ENCODE results near the gene SLC25A41.

Gene SLC25A41

GRCh38 chr19:6451583-6452222 lies 18.1 kb upstream of the SLC25A41 start:
- TF ChIP-seq, protein P1, sequence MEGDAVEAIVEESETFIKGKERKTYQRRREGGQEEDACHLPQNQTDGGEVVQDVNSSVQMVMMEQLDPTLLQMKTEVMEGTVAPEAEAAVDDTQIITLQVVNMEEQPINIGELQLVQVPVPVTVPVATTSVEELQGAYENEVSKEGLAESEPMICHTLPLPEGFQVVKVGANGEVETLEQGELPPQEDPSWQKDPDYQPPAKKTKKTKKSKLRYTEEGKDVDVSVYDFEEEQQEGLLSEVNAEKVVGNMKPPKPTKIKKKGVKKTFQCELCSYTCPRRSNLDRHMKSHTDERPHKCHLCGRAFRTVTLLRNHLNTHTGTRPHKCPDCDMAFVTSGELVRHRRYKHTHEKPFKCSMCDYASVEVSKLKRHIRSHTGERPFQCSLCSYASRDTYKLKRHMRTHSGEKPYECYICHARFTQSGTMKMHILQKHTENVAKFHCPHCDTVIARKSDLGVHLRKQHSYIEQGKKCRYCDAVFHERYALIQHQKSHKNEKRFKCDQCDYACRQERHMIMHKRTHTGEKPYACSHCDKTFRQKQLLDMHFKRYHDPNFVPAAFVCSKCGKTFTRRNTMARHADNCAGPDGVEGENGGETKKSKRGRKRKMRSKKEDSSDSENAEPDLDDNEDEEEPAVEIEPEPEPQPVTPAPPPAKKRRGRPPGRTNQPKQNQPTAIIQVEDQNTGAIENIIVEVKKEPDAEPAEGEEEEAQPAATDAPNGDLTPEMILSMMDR (IDR thresholded peaks at IDR 0.05), result no peak

GRCh38 chr19:6450166-6450565 lies 16.6 kb upstream of the SLC25A41 start:
- TF ChIP-seq, protein P1 (IDR thresholded peaks at IDR 0.05), result no peak

DNA sequence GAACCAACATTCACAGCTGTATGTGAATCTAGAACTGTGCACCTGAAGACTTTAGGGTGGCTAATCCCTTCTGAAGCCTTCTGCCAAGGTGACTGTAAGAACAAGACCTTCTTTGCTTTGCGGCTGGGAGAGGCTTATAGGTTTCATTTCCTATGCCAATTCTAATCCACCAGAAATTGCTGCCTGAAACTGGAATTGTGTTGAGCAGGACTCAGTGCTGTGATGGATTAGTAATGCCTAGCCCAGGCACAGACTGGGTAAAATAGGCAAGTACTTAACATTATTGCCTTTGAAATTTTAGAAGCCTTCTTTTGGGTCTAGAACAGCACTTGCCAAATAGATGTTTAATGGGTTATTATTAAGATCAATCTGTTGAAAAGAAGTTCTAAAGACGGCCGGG lies 14.5 kb upstream of the SLC25A41 start:
- TF ChIP-seq, protein P1 (IDR thresholded peaks at IDR 0.05), result no peak

DNA sequence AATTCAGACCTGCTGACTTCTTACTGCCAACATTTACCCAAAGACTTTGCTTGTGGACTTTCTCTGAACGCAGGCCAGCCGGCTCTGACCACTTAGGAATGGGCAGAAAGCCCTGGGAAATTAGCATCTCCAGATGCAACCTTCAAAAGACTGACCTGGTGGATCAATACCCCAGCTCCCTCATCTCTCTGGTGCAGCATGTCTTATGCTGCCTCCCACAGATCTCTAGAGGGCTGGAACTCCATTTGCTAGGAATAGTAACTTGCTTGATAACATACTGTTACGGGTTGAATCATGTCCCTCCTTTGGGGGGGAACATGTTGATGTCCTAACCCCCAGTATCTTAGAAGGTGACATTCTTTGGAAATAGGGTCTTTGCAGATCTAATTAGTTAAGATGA lies 12.9 kb upstream of the SLC25A41 start:
- TF ChIP-seq, protein P1 (IDR thresholded peaks at IDR 0.05), result no peak

- TF ChIP-seq, protein P1 (IDR thresholded peaks at IDR 0.05), result no peak
Measured at GRCh38 chr19:6443986-6444385, 10.4 kb upstream of the SLC25A41 start.

DNA sequence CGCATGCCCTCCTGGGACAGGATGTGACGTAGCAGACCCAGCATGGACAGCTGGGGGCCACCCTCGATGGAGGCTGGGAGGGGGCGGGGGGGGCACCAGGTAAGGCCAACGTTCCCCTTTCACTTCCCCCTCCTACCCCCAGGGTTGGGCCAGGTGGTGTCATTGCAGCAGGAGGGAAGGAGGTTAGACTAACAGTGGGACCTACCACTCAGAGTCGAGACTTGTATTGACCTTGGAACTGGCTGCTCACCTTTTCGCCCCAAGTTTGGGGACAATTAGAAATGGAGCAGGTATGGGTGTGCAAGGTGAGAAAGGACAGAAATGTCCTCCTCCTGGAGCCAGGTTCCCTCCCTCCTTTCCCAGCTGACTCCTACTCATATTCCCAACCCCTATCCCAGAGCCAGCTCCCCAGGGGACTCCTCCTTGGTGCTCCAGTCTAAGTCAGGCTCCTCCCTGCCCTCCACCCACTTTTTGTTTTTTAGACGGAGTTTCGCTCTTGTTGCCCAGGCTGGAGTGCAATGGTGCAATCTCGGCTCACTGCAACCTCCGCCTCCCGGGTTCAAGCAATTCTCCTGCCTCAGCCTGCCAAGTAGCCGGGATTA lies 8.6 kb upstream of the SLC25A41 start:
- TF ChIP-seq, protein P1 (IDR thresholded peaks at IDR 0.05), result no peak

DNA sequence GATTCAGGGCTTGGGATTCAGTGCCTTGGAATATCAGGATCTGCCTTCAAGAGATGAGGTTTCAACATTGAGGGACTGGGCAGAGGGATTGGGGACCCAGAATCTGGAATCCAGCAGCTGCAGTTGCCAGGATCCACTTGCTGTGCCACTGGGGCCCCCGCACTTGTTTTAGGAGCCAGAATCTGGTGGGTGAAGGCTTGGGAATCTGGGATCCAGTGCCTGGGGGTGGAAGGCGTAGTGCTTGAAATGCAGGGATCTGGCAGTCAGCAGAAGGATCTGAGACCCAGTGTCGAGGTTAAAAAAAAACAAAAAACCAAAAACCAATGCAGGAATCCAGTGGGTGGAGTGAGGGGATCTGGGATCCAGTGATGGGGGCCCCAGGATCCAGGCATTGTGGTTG lies 7.3 kb upstream of the SLC25A41 start:
- TF ChIP-seq, protein P1 (IDR thresholded peaks at IDR 0.05), result no peak

Data from LNCAP (cell line).